Stimulated activated CD8-positive, alpha-beta memory T cell treated with anti-CD3 and anti-CD28 coated beads, Interleukin-2, amount 100 ng/mL, for 48 hours (primary cell): ENCODE measurements around the gene ADAMTS12.

Experiments used
- DNase-seq, 2 donors: peaks; one replicate each; pipeline ENCODE4 v3.0.0-alpha.2; 2020; ENCODE audit warnings: low read depth in 2 of 2

ADAMTS12 gene

GRCh38 chr5:33649549-33650482 is 242.0 kb downstream of the ADAMTS12 start:
- no peak for DNase-seq

GRCh38 chr5:33641744-33642505 is 249.9 kb downstream of the ADAMTS12 start:
- DNase-seq, result no peak

DNA sequence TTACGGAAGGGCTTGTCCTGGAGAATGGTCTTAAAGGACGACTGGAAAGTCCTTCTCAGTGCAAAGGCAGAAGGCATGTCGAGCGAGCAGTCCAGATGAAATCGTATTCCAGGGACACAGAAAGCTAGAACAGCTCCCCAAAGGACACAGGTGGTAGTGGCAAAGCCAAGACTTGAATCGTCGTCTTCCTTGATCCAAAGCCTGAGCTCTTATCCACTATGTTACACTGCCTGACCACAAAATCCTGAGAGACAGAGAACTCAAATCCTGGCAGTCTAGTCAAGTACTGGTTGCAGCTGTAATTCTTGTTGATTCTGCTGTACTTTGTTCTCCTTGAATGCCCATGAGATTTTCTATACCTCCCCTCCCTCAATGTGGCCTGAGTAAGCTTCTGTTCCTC is 252.3 kb downstream of the ADAMTS12 start:
- no peak for DNase-seq

DNA sequence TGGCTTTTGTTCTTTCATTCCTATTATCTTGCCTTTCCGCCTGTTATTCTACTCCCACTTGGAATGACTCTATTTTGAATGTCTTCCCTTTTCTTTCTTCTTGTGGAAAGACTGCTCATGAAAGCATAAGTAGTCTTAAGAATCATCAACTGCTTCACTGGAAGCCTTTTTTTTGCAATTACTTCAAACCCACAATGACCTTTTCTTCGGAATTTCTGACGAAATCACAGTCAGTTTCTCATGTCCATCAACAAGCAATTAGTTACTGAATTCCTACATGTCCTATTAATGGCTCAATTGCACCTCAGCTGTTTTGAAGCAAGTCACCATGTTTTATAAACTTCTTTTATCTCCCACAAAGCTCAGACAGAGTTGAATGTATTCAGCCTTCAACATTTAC is 254.8 kb downstream of the ADAMTS12 start:
- DNase-seq, result no peak

DNA sequence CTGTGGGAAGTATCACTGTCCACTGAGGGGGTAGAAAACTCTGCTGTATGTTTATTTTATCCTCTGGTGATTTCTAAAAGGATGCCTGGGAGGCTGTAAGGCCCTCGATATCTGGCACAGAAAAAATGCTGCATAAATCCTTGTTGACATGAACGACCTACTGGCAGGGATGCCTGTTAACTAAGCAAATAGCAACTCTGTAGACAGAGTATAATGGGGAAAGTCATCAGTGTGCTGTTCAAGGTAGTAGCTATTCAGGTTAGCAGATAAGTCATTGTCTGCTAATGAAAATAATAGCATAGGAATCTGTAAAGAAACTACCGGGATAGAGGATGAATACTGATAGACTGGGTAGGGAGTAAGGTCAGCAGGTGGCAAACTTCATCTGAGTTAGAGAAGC is 256.2 kb downstream of the ADAMTS12 start:
- DNase-seq, result no peak

GRCh38 chr5:33633699-33634098 is 258.1 kb downstream of the ADAMTS12 start:
- DNase-seq, result no peak

GRCh38 chr5:33631786-33632185 is 260.0 kb downstream of the ADAMTS12 start:
- no peak for DNase-seq

GRCh38 chr5:33631139-33631538 is 260.7 kb downstream of the ADAMTS12 start:
- DNase-seq, result no peak

DNA sequence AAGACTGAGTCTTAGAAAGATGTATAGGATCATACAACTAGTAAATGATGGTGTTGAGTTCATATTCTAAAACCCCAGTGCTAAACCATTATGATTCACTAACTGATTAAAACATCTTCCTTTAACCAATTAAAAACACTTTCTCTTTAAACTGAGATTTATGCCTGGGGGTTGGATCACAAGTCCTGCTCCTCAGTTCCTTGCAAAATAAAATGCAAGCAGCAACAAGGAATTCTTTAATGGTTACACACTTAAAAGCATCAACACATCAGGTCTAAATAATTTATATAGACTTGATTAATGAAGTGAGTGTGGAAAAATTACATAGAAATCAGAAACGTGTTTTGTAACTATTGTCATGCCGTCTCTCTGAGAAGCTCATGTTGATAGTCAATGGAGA is 261.8 kb downstream of the ADAMTS12 start:
- DNase-seq, result no peak

- no peak for DNase-seq
Observed at GRCh38 chr5:33628796-33629195, 263.0 kb downstream of the ADAMTS12 start.

DNA sequence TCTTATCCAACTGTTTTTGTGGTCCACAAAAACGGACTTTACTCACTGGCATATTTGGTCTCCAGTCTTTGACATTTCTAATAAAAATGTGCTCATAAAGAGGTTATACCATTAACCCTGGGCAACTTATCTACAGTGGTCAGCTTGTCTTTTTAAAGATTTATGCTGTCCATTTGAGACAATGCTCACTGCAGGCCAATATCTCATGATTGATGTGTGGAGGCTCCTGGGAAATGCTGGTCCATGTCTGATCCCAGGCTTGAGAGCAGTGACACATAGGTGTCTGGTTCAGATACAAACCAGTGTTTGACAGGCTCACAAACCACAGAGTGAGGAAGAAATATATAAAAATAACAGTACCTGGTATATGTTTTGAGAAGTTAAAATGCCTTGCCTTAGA is 270.3 kb downstream of the ADAMTS12 start:
- DNase-seq, result no peak

DNA sequence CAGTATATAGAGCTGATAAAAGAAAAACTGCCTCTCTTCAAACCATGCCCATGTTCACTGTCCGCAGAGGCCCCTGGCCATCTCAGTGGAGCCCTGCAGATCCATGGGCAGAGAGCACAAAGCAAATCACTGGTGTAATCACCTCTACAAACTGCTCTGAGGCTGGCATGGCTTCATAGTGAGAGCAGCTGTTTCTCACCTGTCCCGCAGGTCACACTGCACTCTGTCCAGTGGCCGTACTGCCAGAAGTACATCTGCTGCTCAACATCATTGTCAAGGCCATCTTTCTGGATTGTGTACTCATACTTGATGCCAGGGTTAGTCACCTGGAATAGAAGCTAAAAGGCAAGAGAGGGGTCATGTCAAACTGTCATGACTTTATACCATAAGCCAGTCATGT is 277.8 kb downstream of the ADAMTS12 start:
- no peak for DNase-seq

DNA sequence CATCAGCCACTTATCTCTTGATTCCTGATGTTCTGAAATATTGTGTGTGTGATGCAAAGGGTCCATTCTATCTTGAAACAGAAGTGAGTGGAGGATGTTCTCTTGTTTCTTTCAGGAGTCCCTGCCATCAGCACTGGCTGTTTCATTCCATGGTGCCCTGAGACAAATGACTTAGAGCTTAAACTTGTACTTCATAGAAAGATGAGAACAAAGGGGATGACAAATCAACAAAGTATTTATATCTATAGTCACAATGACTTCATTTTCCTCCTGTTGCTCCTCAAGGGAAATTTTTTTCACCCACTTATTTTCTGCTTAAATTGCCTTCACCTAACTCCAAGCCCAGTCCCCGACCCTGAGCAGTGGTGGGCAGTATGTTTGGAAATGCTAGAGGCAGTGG is 279.4 kb downstream of the ADAMTS12 start:
- DNase-seq, result no peak

DNA sequence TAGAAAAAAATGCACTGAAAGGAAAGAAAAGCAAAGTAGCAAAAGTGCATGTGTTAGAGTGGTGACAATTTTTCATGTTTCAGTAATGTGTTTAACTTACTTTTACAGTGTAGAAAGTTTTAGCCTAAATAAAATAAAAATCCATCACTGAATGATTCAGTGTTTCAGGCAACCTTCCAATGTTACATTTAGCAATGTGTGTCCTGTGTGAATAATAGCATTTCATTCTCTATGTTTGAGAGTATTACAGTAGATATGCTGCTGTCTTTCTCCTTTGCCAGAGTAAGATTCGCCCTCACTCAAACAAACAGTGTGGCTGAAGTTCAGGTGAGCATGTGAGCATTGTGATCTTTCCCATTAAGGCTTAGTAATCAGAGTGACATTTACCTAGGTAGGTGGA is 279.9 kb downstream of the ADAMTS12 start:
- no peak for DNase-seq

DNA sequence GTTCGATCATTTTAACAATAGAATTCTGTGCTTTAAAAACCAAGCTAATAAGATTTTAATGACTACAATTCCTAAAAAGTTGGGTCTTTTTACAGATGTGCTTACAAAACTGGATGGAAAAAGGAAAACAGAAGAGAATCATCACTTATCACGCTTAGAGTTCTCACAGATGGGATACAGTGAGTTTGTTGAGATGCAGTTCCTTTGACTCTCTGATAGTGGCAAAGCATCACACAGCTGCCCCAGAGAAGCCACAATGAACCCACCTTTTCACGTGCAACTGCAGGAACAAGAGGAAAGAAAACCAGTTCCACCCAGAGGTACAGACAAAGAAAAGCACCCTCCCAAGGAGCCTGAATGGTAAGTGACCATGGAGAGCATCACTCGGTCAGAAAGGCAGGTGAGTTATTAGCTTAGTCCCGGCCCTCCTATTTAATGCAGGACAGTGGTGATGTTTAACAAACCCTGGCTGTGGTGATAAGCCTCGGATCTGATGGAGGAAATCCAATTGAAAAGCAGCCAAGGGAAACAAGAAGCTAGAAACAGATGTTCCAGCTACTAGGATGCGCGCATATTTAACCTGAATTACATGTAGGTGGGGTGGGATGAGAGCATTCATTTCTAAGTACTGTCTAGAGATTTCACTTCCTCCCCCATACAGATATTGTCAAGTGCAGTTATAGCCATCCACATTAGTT is 283.3 kb downstream of the ADAMTS12 start:
- DNase-seq, result no peak

DNA sequence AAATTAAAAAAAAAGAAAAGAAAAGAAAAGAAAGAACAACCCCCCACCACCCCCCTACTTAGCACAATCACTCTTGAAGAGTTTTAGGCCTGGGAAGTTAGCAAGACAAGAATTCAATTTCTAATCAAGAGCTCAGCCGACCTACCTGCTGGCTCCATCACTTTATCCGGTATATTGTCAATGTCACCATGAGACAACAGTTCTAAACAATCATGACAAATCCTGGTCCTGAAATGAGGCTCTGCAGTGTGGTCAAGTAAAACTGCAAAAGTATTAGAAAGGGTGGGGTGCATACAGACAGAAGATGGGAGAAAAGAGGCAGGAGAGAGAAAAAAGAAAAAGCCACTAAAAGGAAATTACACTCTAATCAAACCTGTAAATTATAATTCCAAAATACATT is 287.3 kb downstream of the ADAMTS12 start:
- DNase-seq, result no peak

GRCh38 chr5:33601881-33602280 is 289.9 kb downstream of the ADAMTS12 start:
- DNase-seq, result no peak

DNA sequence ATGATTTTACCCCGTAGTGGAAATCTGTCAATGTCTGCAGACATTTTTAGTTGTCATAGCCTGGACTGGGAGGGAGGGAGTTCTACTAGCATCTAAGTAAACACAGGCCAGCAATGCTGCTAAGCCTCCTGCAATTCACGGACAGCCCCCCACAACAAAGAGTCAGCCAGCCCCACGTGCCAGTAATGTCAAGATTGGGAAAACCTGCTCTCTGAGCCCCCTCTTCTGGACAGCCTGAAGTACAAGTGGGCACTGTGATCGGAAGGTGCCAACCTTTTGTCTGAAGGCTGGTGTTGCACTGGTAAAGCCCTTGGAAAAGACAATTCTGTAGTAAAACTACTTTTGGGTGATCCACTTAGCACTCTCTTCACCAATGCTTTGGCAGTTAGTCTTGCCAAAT is 296.5 kb downstream of the ADAMTS12 start:
- DNase-seq, result no peak

- DNase-seq, result no peak
Observed at GRCh38 chr5:33594006-33594405, 297.8 kb downstream of the ADAMTS12 start.

- DNase-seq, result no peak
Observed at GRCh38 chr5:33592245-33592644, 299.5 kb downstream of the ADAMTS12 start.

DNA sequence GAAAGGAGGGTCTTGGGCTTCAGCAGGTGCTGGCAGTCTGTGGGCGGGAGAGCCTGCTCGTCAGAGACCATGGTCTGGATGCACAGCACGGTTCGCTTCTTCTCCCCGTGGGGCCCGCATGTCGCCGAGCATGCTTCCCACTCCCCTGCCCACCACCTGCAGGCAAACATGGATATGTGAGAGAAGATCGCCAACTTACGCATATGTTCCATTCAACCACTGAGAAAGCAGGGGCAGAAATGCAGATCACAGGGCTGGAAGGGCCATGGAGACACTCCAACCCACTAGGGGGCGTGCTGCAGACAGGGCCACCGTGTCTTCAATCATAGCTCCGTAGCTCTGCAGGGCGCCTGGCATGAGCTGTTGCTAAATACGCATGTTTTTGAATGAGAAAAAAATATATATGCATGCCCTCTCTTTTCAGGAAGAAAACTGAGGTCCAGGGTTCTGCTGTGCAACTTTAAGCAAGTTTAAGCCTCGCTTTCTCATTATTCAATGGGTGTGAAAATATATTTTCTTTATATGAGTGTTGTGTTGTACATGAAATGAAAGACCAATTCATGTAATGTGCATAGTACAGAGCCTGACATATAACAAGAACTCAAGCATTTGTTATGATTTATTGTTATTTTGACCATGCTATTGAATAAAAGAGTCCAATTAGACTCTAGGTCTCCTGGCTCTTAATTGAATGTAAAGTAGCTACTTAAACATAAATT is 303.0 kb downstream of the ADAMTS12 start:
- peak; percentile 37 for DNase-seq

GRCh38 chr5:33583332-33583731 is 308.5 kb downstream of the ADAMTS12 start:
- no peak for DNase-seq
